Mammary epithelial cell (primary cell): ENCODE results near the gene SLC25A21.

Experiments
- CTCF ChIP-seq, 2 donors: IDR thresholded peaks in 1 of 2; conservative IDR thresholded peaks in 1 of 2; 2 replicates each; pipeline ENCODE4 v1.5.1; 2011 to 2012; ENCODE audit warnings: inconsistent platforms in 2 of 2, low read length in 2 of 2, mild to moderate bottlenecking in 2 of 2, control low read depth in 1 of 2, low read depth in 1 of 2; ENCODE audit not compliant: insufficient read depth in 1 of 2; ENCODE audit errors: extremely low read depth in 1 of 2
- EZH2 ChIP-seq: IDR thresholded peaks from 2 replicates; pipeline ENCODE4 v1.6.1; 2012; ENCODE audit warnings: low read length, inconsistent platforms, borderline replicate concordance

GRCh38 chr14:36859119-36859518, 313.3 kb downstream of the SLC25A21 start:
- TF ChIP-seq EZH2 (no peak), CTCF (conservative IDR thresholded peaks at IDR 0.05 in 1 of 2, IDR thresholded peaks at IDR 0.05 in 1 of 2; ENCODE audit: extremely low read depth in 1 of 2, insufficient read depth in 1 of 2, low read depth in 1 of 2, low read length in 2 of 2) (no peak)
